HepG2 (cell line): ENCODE results near the gene LRPPRC. TPM values are rescaled to one million over a fixed set of nuclear protein-coding genes. Genes with fewer than 3 reads are reported as not detected.

ENCODE experiments used
- ATAC-seq: fragments of 200-7000 bp; cut with Tn5 transposase; 3 replicates; pipeline ENCODE4 v1.9.1; 2020; ENCODE audit warnings: mild to moderate bottlenecking, moderate library complexity
- BruUV-seq: library from RNA; stranded (reverse); fragments of 400-500 nt; replicated peaks from 2 replicates; lab custom pipeline; 2021; lab: Mats Ljungman, UMichigan
- CTCF ChIA-PET: fragments of 300-600 bp; formaldehyde crosslinking; extraction: SDS; loops from one replicate; lab custom pipeline; 2021; ENCODE audit warnings: low total read pairs, inconsistent platforms, low intra/inter-chr PET ratio; lab: Yijun Ruan, JAX
- POLR2A ChIA-PET: fragments of 350-600 bp; sonication (Branson Sonifier 250); formaldehyde crosslinking; loops from one replicate; lab custom pipeline; 2020; ENCODE audit warnings: antibody characterized with exemption, inconsistent platforms; lab: Yijun Ruan, JAX
- DNase-seq: peaks from one replicate; pipeline ENCODE4 v3.0.0-alpha.2; 2015; ENCODE audit warnings: low spot score
- FAIRE-seq: peaks from 3 replicates; lab custom pipeline; 2011; peaks lifted over from hg19 to GRCh38; lab: Jason Lieb, UNC
- H2AFZ ChIP-seq: one replicate; pipeline ENCODE4 v1.6.1; 2011; ENCODE audit warnings: low read length, inconsistent platforms
- H3K27ac ChIP-seq: fragments of 300-600 bp; 3 replicates; pipeline ENCODE4 v1.8.0; 2011; ENCODE audit warnings: mixed run types, mild to moderate bottlenecking, mixed read lengths, low read length, inconsistent platforms; ENCODE audit not compliant: insufficient read depth; ENCODE audit errors: extremely low read length
- H3K27me3 ChIP-seq, 2 experiments: fragments of 200-600 bp in 1 of 2; 2 replicates in 1 of 2; 3 replicates in 1 of 2; pipeline versions ENCODE4 v1.6.0 to v1.8.0; 2011; ENCODE audit warnings: low read length in 2 of 2, mild to moderate bottlenecking in 2 of 2, moderate library complexity in 2 of 2, inconsistent platforms in 1 of 2; ENCODE audit not compliant: insufficient read depth in 2 of 2, control insufficient read depth in 1 of 2
- H3K36me3 ChIP-seq, 2 experiments: fragments of 200-600 bp in 1 of 2; replicated peaks in 1 of 2; 2 replicates in 1 of 2; 3 replicates in 1 of 2; pipeline versions ENCODE4 v1.5.1 to v1.8.0; 2011; ENCODE audit warnings: low read length in 2 of 2, inconsistent platforms in 1 of 2; ENCODE audit not compliant: insufficient read depth in 2 of 2, control insufficient read depth in 1 of 2
- H3K4me1 ChIP-seq: 2 replicates; pipeline ENCODE4 v1.5.1; 2012; ENCODE audit warnings: low read length, inconsistent platforms; ENCODE audit not compliant: insufficient read depth
- H3K4me2 ChIP-seq: 2 replicates; pipeline ENCODE4 v1.6.0; 2011; ENCODE audit warnings: low read depth, low read length, inconsistent platforms
- H3K4me3 ChIP-seq, 3 experiments: fragments of 200-600 bp in 1 of 3; sonication (generic), shearing (Covaris generic) in 1 of 3; replicated peaks in 1 of 3; 2 replicates each; pipeline ENCODE4 v1.5.1; 2011 to 2016; ENCODE audit warnings: low read length in 3 of 3, inconsistent platforms in 2 of 3, low read depth in 2 of 3, mild to moderate bottlenecking in 2 of 3, control low read depth in 1 of 3, mixed read lengths in 1 of 3; ENCODE audit not compliant: insufficient read depth in 1 of 3
- H3K79me2 ChIP-seq: one replicate; pipeline ENCODE4 v1.6.1; 2011; ENCODE audit warnings: low read length, inconsistent platforms; ENCODE audit not compliant: insufficient read depth
- H3K9ac ChIP-seq: 2 replicates; pipeline ENCODE4 v1.6.0; 2011; ENCODE audit warnings: mild to moderate bottlenecking, low read depth, low read length, inconsistent platforms; ENCODE audit not compliant: insufficient read depth
- H3K9me3 ChIP-seq: 2 replicates; pipeline ENCODE4 v1.5.1; 2012; ENCODE audit warnings: mild to moderate bottlenecking, low read length
- H4K20me1 ChIP-seq: 2 replicates; pipeline ENCODE4 v1.6.0; 2011; ENCODE audit warnings: inconsistent platforms, mild to moderate bottlenecking, low read length, moderate library complexity; ENCODE audit not compliant: insufficient read depth
- BRCA1 ChIP-seq: sonication (generic); formaldehyde crosslinking; IDR thresholded peaks from 2 replicates; pipeline ENCODE4 v1.4.0; 2020; ENCODE audit warnings: missing genetic modification reagents
- CEBPG ChIP-seq: IDR thresholded peaks from 2 replicates; pipeline ENCODE4 v1.6.1; 2016
- CHD2 ChIP-seq: IDR thresholded peaks from 2 replicates; pipeline ENCODE4 v1.6.1; 2011; ENCODE audit warnings: low read depth, low read length, improper control_type of control experiment
- EED ChIP-seq: sonication (generic); formaldehyde crosslinking; IDR thresholded peaks from 2 replicates; pipeline ENCODE4 v1.5.0; 2020; ENCODE audit warnings: mild to moderate bottlenecking, missing genetic modification reagents
- KMT2B ChIP-seq: IDR thresholded peaks from 2 replicates; pipeline ENCODE4 v1.6.1; 2016; ENCODE audit warnings: missing genetic modification reagents, missing compliant biosample characterization
- MXD3 ChIP-seq: IDR thresholded peaks from 2 replicates; pipeline ENCODE4 v1.6.1; 2016; ENCODE audit warnings: mild to moderate bottlenecking, missing biosample characterization, missing genetic modification reagents
- NCOA1 ChIP-seq: sonication (generic); formaldehyde crosslinking; IDR thresholded peaks from 2 replicates; pipeline ENCODE4 v1.9.0; 2021; ENCODE audit warnings: missing genetic modification reagents
- NR2C2 ChIP-seq: sonication (generic); formaldehyde crosslinking; IDR thresholded peaks from 2 replicates; pipeline ENCODE4 v1.4.0; 2020; ENCODE audit warnings: missing genetic modification reagents, mild to moderate bottlenecking, moderate library complexity, borderline replicate concordance
- PITX1 ChIP-seq: sonication (generic); formaldehyde crosslinking; IDR thresholded peaks from 2 replicates; pipeline ENCODE4 v1.5.1; 2020; ENCODE audit warnings: mild to moderate bottlenecking, missing genetic modification reagents
- PLRG1 ChIP-seq: fragments of 450-650 bp; conservative IDR thresholded peaks from 2 replicates; pipeline ENCODE4 v1.6.1; 2016
- SSRP1 ChIP-seq: IDR thresholded peaks from 2 replicates; pipeline ENCODE4 v1.6.1; 2016; ENCODE audit warnings: control low read depth
- TRIM24 ChIP-seq: sonication (generic); formaldehyde crosslinking; IDR thresholded peaks from 2 replicates; pipeline ENCODE4 v1.8.0; 2022; ENCODE audit warnings: mild to moderate bottlenecking, missing genetic modification reagents
- ZKSCAN8 ChIP-seq: IDR thresholded peaks from 2 replicates; pipeline ENCODE4 v1.6.1; 2016; ENCODE audit warnings: borderline replicate concordance, missing genetic modification reagents, missing compliant biosample characterization
- ZNF710 ChIP-seq: sonication (generic); formaldehyde crosslinking; IDR thresholded peaks from 2 replicates; pipeline ENCODE4 v1.5.0; 2020; ENCODE audit warnings: mild to moderate bottlenecking, missing genetic modification reagents, borderline replicate concordance
- ZSCAN12 ChIP-seq: sonication (generic); formaldehyde crosslinking; IDR thresholded peaks from 2 replicates; pipeline ENCODE4 v1.9.0; 2021; ENCODE audit warnings: mild to moderate bottlenecking, missing genetic modification reagents
- ZSCAN22 ChIP-seq: sonication (generic); formaldehyde crosslinking; IDR thresholded peaks from 2 replicates; pipeline ENCODE4 v1.4.0; 2020; ENCODE audit warnings: mild to moderate bottlenecking, missing genetic modification reagents
- WGBS: methylation state at CpG from one replicate; pipeline ENCODE4 v1.1.6; 2017; ENCODE audit warnings: low lambda C conversion rate; 5-methylcytosine and 5-hydroxymethylcytosine counted together
- in situ Hi-C: cut with HindIII; loops from 2 replicates; pipeline ENCODE4 v1.10.0; 2017; ENCODE audit warnings: low pct_unique_long_range_greater_than_20kb; ENCODE audit not compliant: extremely low pct_ligation_motif_present
- intact Hi-C: fragments of 100-400 bp; cut with micrococcal nuclease; formaldehyde crosslinking; loops from one replicate; pipeline ENCODE4 v1.10.0; 2022; ENCODE audit not compliant: unreplicated experiment
- polyA plus RNA-seq, 8 experiments: library from polyadenylated mRNA; depleted of rRNA in 3 of 8; stranded (reverse) in 7 of 8; unstranded in 1 of 8; fragments of >200 nt; fragmentation: Illumina TruSeq in 4 of 8; extraction: Trizol in 4 of 8; gene quantifications; 2 replicates each; pipeline versions ENCODE4 v1.2.1 to v1.2.3, GENCODE V29; 2011 to 2016; ENCODE audit warnings: low read depth in 4 of 8, missing spikeins in 1 of 8, mixed read lengths in 1 of 8; ENCODE audit not compliant: insufficient read depth in 1 of 8
- total RNA-seq, 5 experiments: library from RNA; depleted of rRNA; stranded (reverse); fragments of >200 nt; fragmentation: Illumina TruSeq; extraction: Trizol; gene quantifications; 2 replicates each; pipeline ENCODE4 v1.2.3, GENCODE V29; 2016; ENCODE audit warnings: low read depth in 1 of 5
- TF ChIP-seq, protein P1 (sequence below): sonication (generic); formaldehyde crosslinking; IDR thresholded peaks from 2 replicates; pipeline ENCODE4 v1.4.0; 2020; ENCODE audit warnings: mild to moderate bottlenecking, missing genetic modification reagents
- TF ChIP-seq, protein P2 (sequence below): sonication (generic); formaldehyde crosslinking; conservative IDR thresholded peaks from 2 replicates; pipeline ENCODE4 v1.8.0; 2022; ENCODE audit warnings: mild to moderate bottlenecking, moderate library complexity, missing genetic modification reagents
- TF ChIP-seq, protein P3 (sequence below): sonication (generic); formaldehyde crosslinking; IDR thresholded peaks from 2 replicates; pipeline ENCODE4 v1.4.0; 2020; ENCODE audit warnings: missing genetic modification reagents

Gene LRPPRC
- total and polyA plus RNA-seq, 2 of the 13 experiments (the other 11 are each of a cell fraction or from before 2014, with no cell fraction given), result 117 to 167 TPM

GRCh38 chr2:44016282-44016681 is 20.5 kb upstream of the LRPPRC start:
- Histone ChIP-seq H3K36me3 (no peaks in the 10 kb centered on the region), H3K79me2 (no peaks in the 10 kb centered on the region), H3K4me2 (no peak overlapping the region), H3K9me3 (no peaks in the 10 kb centered on the region), H2AFZ (no peak overlapping the region), H3K9ac (no peak overlapping the region), H3K27me3 (peaks cover 0 to 2% of the 10 kb centered on the region in 2 experiments; a peak in 2 of 5 replicates), H3K27ac (no peak overlapping the region), H3K4me1 (no peaks in the 10 kb centered on the region), H3K4me3 (no peak overlapping the region), H4K20me1 (no peaks in the 10 kb centered on the region)
- no TSS peak for BruUV-seq
- CTCF ChIA-PET, result no interaction called here
- intact Hi-C loops (no loop called here), in situ Hi-C loops (no loop called here)
- peak; percentile 81 for FAIRE-seq
- 12% methylated on average over 6 of the region's 6 CpGs for WGBS
- ATAC-seq, result peak; percentile 88
- POLR2A ChIA-PET, result no interaction called here
- peak; percentile 62 for DNase-seq
- TF ChIP-seq, protein P1, sequence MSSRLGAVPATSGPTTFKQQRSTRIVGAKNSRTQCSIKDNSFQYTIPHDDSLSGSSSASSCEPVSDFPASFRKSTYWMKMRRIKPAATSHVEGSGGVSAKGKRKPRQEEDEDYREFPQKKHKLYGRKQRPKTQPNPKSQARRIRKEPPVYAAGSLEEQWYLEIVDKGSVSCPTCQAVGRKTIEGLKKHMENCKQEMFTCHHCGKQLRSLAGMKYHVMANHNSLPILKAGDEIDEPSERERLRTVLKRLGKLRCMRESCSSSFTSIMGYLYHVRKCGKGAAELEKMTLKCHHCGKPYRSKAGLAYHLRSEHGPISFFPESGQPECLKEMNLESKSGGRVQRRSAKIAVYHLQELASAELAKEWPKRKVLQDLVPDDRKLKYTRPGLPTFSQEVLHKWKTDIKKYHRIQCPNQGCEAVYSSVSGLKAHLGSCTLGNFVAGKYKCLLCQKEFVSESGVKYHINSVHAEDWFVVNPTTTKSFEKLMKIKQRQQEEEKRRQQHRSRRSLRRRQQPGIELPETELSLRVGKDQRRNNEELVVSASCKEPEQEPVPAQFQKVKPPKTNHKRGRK, result no peak
- TF ChIP-seq ZSCAN12, result peak; percentile 95
- no peak for TF ChIP-seq EED
- TF ChIP-seq, protein P2, sequence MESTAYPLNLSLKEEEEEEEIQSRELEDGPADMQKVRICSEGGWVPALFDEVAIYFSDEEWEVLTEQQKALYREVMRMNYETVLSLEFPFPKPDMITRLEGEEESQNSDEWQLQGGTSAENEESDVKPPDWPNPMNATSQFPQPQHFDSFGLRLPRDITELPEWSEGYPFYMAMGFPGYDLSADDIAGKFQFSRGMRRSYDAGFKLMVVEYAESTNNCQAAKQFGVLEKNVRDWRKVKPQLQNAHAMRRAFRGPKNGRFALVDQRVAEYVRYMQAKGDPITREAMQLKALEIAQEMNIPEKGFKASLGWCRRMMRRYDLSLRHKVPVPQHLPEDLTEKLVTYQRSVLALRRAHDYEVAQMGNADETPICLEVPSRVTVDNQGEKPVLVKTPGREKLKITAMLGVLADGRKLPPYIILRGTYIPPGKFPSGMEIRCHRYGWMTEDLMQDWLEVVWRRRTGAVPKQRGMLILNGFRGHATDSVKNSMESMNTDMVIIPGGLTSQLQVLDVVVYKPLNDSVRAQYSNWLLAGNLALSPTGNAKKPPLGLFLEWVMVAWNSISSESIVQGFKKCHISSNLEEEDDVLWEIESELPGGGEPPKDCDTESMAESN (CRISPR knock-in tag), result peak; percentile 61; the same call in 1 of the 2 replicates
- no peak for TF ChIP-seq SSRP1
- TF ChIP-seq KMT2B (CRISPR knock-in tag), result peak; percentile 88
- peak; percentile 87 for TF ChIP-seq MXD3 (CRISPR knock-in tag)
- no peak for TF ChIP-seq TRIM24 (CRISPR knock-in tag)
- peak; percentile 83; the same call in 1 of the 2 replicates for TF ChIP-seq ZKSCAN8 (CRISPR knock-in tag)
- no peak for TF ChIP-seq CHD2
- TF ChIP-seq NCOA1 (CRISPR knock-in tag), result no peak
- TF ChIP-seq CEBPG, result peak; percentile 51; the same call in 1 of the 2 replicates
- TF ChIP-seq, protein P3, sequence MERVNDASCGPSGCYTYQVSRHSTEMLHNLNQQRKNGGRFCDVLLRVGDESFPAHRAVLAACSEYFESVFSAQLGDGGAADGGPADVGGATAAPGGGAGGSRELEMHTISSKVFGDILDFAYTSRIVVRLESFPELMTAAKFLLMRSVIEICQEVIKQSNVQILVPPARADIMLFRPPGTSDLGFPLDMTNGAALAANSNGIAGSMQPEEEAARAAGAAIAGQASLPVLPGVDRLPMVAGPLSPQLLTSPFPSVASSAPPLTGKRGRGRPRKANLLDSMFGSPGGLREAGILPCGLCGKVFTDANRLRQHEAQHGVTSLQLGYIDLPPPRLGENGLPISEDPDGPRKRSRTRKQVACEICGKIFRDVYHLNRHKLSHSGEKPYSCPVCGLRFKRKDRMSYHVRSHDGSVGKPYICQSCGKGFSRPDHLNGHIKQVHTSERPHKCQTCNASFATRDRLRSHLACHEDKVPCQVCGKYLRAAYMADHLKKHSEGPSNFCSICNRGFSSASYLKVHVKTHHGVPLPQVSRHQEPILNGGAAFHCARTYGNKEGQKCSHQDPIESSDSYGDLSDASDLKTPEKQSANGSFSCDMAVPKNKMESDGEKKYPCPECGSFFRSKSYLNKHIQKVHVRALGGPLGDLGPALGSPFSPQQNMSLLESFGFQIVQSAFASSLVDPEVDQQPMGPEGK (CRISPR knock-in tag), result peak; percentile 55
- TF ChIP-seq PITX1 (CRISPR knock-in tag), result no peak
- no peak for TF ChIP-seq PLRG1
- peak; percentile 98 for TF ChIP-seq BRCA1 (CRISPR knock-in tag)
- no peak for TF ChIP-seq ZSCAN22 (CRISPR knock-in tag)
- 0 out of 2 replicates have a peak, but pooled peaks have one; percentile 15 for TF ChIP-seq NR2C2 (CRISPR knock-in tag)
- no peak for TF ChIP-seq ZNF710 (CRISPR knock-in tag)
